T1000 (cell line): ENCODE data around the gene SHISAL2A.

Source experiments
- DNase-seq: peaks from one replicate; lab custom pipeline; 2025; ENCODE audit warnings: mixed read lengths; lab: John Stamatoyannopoulos, UW

Gene SHISAL2A

DNA sequence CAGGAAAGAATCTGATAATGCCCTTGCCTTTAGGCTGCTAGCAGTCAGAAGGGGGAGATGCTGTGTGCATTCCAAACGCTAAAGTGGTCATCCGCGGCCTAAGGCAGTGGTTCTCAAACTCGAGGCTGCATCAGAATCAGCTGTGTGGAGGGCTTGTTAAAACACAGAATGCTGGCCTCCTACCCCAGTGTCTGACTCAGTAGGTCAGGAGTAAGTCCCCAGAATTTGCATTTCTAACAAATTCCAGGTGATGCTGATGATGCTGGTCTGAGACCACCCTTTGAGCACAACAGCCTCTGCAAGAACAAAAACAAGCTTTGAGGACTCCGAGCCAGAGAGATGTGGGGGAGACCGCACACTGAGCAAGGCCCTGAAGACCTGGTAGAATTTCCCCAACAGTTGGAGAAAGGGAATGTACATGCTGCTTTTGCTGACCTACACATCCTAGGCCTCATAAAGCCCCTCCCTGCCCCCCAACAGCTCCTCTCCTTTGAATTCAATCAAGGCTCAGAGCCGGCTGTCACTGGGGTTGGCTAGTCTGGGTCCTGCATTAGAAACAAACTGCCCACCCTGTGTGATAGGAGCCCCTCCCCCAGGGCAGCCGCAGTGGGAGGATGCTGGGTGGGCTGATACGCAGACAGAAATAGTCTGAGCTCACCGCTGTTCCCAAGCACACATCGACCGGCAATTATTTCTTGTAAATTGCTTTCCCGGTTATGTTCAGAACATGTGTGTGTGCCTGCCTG is 27.1 kb downstream of the SHISAL2A start:
- DNase-seq = peak; percentile 46

DNA sequence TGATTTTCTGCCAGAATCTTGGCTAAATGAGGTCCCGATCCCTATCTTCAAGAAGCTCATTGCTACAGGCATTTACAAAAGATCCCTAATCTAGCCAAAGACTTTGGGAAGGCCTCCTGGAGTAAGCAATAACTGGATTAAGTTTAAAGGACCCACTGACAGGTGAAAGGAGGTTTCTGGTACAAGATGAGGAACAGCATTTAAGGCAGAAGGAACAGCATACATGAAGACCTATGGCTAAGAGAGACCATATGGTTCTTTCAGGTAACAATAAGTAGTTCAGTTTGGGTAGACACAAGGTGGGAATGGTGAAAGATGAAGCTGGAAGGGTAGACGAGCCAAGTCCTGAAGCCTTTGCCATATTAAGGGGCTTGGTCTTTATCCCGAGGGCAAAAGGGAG is 27.8 kb downstream of the SHISAL2A start:
- no peak for DNase-seq

DNA sequence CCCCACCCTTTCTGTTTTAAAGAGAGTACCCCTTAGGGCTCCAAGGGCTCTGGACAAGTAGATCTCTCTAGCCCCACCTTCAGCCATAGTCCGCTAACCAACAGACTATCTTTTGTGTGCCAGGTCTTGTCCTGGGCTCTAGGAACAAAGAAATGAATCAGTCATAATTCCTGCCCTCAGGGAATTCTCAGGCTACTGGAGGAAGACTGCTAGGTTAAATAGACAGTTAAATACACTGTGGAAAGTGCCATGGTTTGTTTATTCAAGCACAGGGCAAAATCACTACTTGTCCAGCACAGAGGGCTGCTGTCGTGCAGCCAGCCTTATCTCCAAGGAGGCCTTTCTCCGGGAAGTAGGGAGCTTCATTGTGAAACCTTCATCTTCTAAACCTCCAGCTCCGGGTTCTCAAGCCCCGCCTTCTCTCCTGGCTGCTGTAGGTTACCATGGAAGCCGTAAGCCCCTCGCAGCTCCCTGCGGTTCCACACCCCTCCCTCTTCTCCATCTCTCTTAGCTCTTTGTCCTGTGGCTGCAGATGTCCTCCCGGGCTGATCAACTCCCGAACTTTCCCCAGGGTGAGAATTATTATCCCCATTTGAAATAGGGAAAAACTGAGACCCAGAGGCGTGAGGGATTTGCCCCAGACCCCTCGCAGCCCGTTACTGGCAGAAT is 29.8 kb downstream of the SHISAL2A start:
- peak; percentile 65 for DNase-seq

DNA sequence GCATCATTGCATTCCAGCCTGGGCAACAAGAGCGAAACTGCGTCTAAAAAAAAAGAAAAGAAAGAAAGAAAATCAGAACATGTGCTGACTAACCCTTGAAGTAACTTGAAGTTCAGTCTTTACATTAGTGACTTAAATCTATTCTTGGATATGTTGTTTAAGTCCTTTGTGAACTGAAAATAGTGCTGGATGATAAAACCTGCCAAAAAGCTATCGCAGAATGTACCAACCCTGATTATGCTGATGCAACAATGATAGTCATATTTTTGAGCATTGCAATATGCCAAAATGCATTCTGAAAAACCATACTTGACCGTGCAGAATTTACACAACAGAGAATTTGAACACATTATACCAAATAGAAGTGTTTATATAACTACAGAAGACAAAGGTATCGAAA is 30.7 kb downstream of the SHISAL2A start:
- DNase-seq = no peak

DNA sequence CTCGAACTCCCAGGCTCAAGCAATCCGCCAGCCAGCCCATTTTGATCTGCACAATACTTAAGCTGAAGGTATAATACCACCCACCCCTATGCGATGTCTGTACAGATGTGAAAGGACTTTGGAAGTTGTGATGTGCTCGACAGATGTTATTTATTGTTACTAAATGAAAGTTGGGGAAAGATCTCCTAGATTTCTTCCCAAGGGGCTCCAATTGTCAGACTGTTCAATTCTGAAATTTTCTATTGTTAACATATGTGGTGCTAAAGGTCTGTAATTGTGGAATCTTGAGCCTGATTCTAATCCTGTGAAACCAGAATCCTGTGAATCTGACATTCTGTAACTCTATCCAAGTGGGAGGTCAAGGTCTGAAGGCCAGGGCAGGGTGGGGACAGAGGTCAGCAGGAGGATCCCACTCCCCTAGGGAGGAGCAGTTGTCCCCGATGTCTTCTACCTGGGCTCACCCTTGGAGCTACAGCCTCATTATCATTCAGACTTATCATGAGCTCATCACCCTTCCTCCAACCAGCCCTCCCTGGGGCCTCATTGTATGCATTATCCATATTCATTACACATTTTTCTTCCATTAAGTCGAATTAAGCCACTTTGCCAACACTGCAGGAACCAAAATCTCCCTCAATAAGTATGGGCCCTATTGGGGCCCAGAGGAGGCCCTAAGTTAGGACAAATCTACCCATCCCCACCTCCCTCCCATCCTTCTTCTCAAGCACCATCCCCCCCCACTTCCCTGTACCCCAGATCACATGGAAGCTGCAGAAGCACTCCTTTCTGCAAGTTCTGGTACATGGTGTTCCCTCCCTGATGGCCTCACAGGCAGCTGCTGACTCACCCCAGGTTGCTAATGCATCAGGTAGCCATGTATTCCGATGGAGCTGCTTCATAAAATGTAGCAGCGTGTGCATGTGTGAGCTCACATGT is 32.3 kb downstream of the SHISAL2A start:
- no peak for DNase-seq

DNA sequence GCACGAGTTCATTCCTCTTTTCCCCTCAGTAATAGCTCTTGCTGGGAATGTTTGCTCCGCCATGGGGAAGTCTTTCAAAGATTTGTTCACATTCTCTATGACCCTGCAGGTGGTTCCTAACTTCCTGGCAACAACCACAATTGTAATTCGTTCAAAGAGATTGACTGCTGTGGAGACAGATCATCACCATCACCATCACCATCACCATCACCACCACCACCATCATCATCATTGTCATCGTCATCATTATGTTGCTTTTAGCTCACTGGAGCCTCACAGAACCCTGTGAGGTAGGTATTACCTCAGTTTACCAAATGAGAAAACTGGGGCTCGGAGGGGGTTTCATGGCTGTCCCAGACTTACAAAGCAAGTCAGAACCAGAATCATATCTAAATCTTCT is 34.3 kb downstream of the SHISAL2A start:
- no peak for DNase-seq

DNA sequence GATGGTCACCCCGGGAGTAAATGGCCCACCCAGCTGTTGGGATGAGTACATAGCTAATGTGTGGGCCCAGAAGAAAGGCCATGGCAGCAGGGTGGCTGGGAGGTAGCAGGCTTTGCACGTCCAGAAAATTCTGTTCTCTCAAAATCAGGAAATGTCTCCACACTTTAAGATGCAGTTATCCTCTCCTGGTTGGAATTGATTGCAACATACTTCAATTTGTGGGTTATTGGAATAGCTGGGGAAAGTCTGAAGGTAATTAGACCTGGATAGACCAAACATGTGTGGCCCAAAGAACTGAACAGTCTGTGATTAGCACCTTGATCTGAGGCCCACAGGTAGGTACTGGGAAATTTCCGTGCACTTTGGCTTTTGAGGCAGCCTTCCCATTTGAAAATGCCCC is 35.0 kb downstream of the SHISAL2A start:
- DNase-seq = no peak

DNA sequence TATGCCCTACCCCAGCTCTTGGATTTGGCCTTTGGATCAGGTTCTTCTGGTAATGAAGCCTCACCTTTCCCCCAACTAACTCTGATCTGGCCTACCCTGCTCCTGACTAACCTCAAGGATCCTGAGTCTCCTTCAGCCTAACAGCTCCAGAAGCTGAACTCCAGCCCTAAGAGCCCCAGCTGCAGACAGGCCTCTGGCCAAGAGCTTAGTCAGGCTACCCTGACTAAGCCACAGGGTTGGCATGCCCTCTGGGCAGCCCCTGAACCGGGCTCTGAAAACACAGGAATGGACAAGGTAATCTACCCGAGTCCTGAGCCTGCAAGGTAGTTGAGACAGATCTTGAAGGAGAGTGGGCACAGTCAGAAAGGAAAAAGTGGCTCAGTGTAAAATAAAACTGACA is 35.7 kb downstream of the SHISAL2A start:
- DNase-seq = no peak

DNA sequence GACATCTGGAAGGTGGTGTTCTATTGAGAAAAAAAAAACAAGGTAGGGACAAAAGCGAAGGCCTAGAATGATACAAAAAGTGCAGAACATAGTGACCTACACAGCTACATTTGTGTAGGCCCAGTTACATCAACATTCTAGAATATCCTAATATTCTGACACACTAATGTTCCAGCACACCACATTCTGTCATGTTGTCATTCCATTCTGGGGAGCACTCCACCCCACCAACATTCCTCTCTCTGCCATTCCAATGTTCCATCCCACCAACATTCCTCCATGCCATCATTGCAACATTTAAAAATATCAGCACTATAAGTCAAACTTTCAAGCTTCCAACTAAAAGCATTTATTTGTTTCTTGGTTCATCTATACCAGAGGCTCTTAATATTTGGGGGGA is 36.7 kb downstream of the SHISAL2A start:
- no peak for DNase-seq

DNA sequence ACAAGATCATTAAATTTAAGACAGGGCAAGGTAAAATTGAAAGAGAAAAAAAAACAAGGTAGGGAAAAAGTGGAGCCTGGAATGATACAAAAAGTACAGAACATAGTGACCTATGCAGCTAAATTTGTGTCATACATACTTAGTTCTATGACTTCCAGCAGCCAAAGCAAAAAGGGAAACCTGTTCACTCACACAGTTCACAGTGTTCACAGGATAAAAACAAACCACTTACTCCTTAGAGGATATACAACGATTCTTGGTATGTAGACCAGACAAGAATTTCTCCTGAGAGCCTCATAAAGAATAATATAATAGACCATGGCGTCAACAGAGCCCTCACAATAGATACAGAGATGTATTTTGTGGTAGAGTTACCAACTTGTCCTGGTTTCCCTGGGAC is 37.6 kb downstream of the SHISAL2A start:
- no peak for DNase-seq

DNA sequence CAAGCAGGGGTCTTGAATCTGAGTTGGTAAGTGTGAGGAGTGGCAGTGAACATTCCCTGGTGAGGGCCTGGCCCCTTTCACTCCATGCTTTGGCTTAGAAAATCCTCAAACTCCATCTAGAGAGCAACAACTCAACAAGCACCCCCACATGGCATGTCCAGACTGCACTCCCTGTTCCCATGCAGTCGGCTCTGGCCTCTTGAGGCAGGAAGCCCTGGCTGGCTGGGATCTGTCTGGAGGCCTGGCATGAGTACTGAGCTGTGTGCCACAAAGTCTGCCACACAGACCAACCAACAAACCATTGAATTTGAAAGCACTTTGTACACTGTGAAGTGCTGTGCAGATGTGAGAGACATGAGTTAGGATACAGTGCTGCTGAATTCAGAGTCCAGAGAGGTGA is 40.0 kb downstream of the SHISAL2A start:
- DNase-seq = no peak

DNA sequence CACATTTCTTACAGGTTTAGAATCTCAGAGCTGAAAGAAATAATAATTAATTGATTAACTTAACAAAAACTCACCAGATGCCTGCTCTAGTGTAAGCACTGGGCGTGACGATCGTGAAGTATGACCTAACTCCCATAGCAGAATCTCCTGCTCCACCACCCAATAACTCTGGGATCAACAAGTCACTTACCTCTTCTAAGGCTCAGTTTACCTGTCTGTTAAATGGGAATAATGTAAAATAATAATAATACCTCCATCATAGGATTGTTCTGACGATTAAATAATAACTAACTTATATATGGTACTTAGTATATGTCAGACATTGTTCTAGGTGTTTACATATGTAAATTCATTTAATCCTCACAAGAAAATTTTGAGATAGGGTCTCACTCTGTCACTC is 40.5 kb downstream of the SHISAL2A start:
- no peak for DNase-seq

DNA sequence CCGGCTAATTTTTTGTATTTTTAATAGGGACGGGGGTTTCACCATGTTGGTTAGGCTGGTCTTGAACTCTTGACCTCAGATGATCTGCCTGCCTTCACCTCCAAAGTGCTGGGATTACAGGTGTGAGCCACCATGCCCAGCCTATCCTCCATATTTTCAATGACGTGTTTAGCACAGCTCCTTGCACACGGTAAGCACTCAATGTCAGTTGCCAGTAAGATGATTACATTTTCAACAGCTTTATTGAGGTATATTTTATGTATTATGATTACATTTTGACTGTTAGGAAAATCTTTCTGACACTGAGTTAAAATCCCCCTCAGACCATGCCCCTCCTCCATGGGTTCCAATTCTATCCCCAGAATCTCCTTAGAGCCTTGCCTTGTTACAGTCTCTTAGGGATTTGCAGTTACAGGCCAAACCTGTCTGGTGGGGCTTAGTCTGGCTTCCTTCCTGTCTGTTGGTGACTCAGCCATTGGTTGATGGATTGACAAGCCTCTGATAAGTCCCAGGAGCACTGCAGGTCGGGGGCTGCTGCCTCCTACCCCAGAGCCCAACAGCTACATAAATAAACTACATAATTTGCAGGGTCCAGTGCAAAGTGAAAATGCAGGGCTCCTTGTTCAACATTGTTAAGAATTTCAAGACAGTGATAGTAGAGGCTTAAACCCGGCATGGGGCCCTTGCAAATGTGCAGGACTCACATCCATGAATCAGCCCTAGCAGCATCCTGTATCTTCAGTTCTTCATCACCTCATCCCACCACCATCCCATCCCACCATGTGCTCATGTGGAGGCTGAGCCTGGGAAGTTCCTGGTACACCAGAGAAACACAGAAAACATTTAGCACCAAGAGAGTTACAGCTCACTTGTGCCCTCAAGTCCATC is 41.8 kb downstream of the SHISAL2A start:
- no peak for DNase-seq

DNA sequence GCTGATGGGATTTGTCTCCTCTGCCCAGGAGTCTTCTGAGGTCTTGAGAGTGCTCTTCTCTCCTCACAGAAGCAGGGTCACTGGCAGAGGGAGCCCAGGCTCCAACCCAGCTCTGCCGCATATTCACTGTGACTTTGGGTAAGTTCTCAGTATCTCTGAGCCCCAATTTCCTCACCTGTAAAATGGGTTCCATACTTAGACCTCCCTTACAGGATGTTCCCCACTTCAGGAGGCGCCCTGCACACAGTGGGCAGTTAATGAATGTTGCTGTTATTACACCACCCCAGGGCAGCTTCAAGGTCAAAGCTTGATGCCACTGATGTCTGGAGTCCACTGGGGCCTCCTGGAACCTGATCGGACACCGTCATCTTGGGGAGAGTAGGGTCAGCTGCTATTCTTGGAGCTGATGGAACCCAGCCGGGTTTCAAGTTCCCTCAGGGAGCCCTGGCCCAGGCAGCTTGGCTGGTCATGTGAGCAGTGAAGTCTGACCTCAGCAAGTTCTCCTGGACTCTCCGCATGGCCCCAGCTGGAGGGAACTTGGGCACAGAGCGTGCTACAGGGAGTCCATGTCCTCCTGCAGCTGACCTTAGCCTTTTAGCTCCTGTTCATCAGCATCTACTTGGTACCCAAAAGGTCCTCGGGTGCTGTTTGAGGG is 43.4 kb downstream of the SHISAL2A start:
- no peak for DNase-seq

DNA sequence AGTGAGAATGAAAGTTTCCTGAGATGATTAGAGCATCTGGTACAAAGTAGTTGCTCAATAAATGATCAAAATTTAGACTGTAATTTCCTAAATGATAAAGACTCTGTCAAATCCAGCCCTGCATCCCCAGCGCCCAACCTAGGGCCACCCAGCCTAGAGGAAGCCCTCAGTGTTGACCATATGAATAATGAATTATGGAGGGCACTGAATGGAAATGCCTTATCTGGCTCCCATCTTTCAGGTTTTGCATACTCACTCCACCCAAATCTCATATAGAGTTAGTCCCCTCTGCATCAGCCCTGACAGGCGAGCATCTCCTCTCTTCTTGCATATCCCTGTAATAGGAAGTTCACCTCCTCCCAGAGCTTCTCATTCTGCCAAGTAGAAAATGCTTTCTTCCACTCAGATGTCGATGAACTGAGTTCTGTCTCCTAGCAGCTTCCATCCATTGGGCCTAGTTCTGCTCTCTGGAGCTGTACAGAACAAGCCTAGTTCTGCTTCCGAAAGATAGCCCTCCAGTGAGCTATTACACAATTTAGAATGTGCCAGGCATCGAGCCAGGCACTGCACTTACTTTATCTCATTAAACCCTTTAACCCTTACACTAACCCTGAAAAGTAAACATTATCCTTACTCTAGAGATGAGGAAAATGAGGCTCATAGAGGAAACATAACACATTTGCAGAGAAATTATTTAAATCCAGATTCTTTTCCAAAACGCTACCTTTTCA is 44.3 kb downstream of the SHISAL2A start:
- DNase-seq = no peak

DNA sequence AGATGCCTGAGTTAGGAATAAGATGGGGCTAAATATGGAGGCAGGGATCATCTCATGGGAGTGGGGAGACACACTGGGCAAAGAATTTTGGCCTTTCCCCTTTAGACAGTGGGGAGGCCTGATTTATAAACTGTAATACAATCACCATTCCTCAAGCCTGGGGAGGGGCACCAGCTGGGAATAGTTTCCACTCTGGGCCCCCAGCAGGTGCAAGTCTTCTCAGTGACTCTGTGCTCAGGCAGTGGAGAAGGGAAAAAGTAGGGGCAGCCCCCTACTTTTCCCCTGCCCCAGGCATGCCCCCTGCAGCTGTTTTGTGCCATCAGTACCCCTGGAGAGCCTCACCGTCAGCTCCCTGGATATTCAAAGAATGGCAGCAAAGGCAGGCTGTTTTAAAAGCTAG is 46.1 kb downstream of the SHISAL2A start:
- DNase-seq = no peak

DNA sequence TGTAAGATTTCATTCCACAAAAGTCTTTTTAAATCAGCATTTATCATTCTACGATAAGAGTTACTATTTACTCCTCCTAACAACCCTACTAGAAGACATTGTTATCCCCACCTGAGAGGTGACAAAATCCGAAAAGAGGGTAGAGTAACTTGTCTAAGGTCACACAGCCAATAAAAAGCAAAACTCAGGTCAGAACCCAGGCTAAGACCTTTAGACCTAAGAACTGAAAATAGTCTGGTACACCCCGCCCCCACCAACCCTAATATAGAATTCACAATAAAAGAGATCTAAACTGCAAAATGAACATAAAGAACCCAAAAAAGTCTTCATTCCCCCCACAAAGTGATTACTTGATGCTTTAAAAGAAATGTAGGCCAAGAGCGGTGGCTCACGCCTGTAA is 46.5 kb downstream of the SHISAL2A start:
- no peak for DNase-seq

DNA sequence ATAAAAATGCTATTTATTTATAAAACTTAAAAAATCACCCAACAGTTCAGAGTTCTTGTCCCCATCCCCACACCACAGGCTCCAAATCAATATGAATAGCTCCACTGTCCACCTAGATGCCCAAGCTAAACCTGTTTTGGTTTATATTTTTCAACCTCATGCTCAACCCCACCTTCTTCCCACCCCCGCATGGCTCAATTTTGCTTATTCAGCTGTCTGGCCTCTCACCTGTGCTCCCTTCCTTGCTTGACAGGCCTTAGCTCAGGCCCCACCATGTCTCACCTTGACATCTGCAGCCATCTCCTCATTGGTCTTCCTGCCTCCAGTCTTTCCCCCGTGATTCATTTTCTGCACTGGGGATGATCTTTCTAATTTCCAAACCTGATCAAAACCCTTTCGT is 47.4 kb downstream of the SHISAL2A start:
- DNase-seq = no peak

DNA sequence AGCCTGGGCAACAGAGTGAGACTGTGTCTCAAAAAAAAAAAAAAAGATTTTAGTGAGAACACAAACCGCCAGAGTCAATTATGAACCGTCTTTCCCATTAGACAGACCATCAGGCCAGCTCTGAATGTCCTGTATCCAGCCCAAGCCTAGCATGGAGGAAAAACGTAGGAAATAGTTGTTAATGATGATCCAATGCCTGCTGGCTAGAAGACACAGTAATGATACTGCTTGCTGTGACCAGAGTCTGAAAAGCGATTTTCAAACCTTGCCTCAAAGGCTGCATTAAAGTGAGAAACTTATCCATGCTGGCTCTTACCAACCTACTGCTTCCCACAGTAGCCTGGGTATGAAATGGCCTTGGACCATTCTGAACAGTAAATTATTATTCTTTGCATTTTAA is 48.2 kb downstream of the SHISAL2A start:
- DNase-seq = no peak

DNA sequence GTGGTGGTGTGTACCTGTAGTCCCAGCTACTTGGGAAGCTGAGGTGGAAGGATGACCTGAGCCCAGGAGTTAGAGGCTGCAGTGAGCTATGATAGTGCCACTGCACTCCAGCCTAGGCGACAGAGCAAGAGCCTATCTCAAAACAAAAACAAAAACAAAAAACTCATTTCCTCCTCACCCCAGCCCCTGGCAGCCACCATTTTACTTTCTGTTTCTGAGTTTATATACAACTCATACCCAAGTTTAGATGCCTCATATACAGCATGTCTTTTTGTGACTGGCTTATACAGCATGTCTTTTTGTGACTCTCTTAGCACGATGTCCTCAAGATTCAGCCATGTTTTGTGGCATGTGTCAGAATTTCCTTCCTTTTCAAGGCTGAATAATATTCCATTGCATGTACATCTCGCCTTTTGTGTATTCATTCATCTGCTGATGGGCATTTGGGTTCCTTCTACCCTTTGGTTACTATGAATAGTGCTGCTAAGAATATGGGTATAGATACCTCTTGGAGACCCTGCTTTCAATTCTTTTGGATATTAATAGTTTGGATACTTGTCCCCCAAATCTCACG is 50.5 kb downstream of the SHISAL2A start:
- DNase-seq = no peak
